Measurements from ENCODE around the gene TTC39A. TPM values are rescaled to one million over a fixed set of nuclear protein-coding genes. Genes with fewer than 3 reads are reported as not detected.

The TTC39A gene
- total and polyA plus RNA-seq, 2 of the 13 experiments (the other 11 are each of a cell fraction or from before 2014, with no cell fraction given) = 0.33 to 1.5 TPM

DNA sequence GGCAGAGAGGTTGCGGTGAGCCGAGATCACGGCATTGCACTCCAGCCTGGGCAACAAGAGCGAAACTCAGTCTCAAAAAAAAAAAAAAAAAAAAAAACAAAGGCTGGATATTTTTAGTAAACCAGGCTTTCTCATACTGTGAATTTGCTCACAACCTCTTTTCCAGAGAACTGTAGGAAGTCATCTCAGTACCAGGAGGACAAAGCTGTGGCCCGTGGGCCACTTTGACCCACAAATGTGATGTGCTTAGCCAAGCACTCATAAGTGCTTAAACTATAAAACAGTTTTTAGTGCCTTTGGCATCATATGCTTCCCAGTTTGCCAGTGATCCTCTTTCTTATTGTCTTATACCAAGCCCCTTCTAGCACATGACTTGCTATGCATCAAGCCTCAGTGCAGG lies 47.8 kb downstream of the TTC39A start (continued):
- no peak for TF ChIP-seq ARHGAP35 (CRISPR knock-in tag; IDR thresholded peaks at IDR 0.05; ENCODE audit: borderline replicate concordance)
- TF ChIP-seq CBX5 (CRISPR knock-in tag; IDR thresholded peaks at IDR 0.05; ENCODE audit: borderline replicate concordance) = no peak
- TF ChIP-seq ZNF430 (CRISPR knock-in tag; IDR thresholded peaks at IDR 0.05) = no peak

- TF ChIP-seq, protein P1, sequence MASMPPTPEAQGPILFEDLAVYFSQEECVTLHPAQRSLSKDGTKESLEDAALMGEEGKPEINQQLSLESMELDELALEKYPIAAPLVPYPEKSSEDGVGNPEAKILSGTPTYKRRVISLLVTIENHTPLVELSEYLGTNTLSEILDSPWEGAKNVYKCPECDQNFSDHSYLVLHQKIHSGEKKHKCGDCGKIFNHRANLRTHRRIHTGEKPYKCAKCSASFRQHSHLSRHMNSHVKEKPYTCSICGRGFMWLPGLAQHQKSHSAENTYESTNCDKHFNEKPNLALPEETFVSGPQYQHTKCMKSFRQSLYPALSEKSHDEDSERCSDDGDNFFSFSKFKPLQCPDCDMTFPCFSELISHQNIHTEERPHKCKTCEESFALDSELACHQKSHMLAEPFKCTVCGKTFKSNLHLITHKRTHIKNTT (CRISPR knock-in tag; IDR thresholded peaks at IDR 0.05) = no peak
- TF ChIP-seq KLF15 (CRISPR knock-in tag; IDR thresholded peaks at IDR 0.05; ENCODE audit: borderline replicate concordance) (no peak), KLF12 (CRISPR knock-in tag; IDR thresholded peaks at IDR 0.05; ENCODE audit: borderline replicate concordance) (no peak), BRD4 (CRISPR knock-in tag; IDR thresholded peaks at IDR 0.05) (no peak)
- intact Hi-C loops (cut with micrococcal nuclease; ENCODE audit: unreplicated experiment) (no loop called here), in situ Hi-C loops (cut with HindIII; ENCODE audit: extremely low pct_ligation_motif_present, low pct_unique_long_range_greater_than_20kb) (no loop called here)
- WGBS (ENCODE audit: low lambda C conversion rate) = 91% methylated on average over 5 of the region's 5 CpGs
- H3K4me1 ChIP-seq (ENCODE audit: insufficient read depth, low read length) = peaks cover 29% of the 10 kb centered on the region
- no peak overlapping the region for H3K9ac ChIP-seq (ENCODE audit: insufficient read depth, low read depth, low read length)
- H3K4me3 ChIP-seq (replicated peaks in 1 of 3; ENCODE audit: insufficient read depth in 1 of 3, low read depth in 2 of 3, low read length in 3 of 3) = no peak overlapping the region
- ATAC-seq = no peak
- ChIA-PET POLR2A (no interaction called here), CTCF (ENCODE audit: low intra/inter-chr PET ratio, low total read pairs) (no interaction called here)
- no peaks in the 10 kb centered on the region for H3K9me3 ChIP-seq (ENCODE audit: low read length)
- no peak for DNase-seq (ENCODE audit: low spot score)
- H2AFZ ChIP-seq (ENCODE audit: low read length) = no peak overlapping the region
- H3K27me3 ChIP-seq (ENCODE audit: control insufficient read depth in 1 of 2, insufficient read depth in 2 of 2, low read length in 2 of 2) = no peaks in the 10 kb centered on the region
- H3K79me2 ChIP-seq (ENCODE audit: insufficient read depth, low read length) = no peaks in the 10 kb centered on the region
- FAIRE-seq = no peak
- no peaks in the 10 kb centered on the region for H3K36me3 ChIP-seq (replicated peaks in 1 of 2; ENCODE audit: control insufficient read depth in 1 of 2, insufficient read depth in 2 of 2, low read length in 2 of 2)
- H4K20me1 ChIP-seq (ENCODE audit: insufficient read depth, low read length) = no peaks in the 10 kb centered on the region
- H3K27ac ChIP-seq (ENCODE audit: extremely low read length, insufficient read depth, low read length) = no peak overlapping the region
- no TSS peak for BruUV-seq (replicated peaks)
- H3K4me2 ChIP-seq (ENCODE audit: low read depth, low read length) = no peak overlapping the region
Measured at GRCh38 chr1:51281807-51282206, 48.6 kb downstream of the TTC39A start.
